HCT116 (cell line): Measurements from ENCODE around the gene TRIM16.

Experiments used
- CBX3 ChIP-seq: IDR thresholded peaks from 2 replicates; pipeline ENCODE4 v1.6.1; 2012; ENCODE audit warnings: low read depth
- CTCF ChIP-seq, 3 experiments: fragments of 200-600 bp in 1 of 3; sonication (generic) in 1 of 3; IDR thresholded peaks in 2 of 3; conservative IDR thresholded peaks in 1 of 3; 2 replicates each; pipeline ENCODE4 v1.5.1; 2012 to 2017; ENCODE audit warnings: low read depth in 2 of 3, low read length in 2 of 3, antibody characterized with exemption in 1 of 3, borderline replicate concordance in 1 of 3, control low read depth in 1 of 3, mild to moderate bottlenecking in 1 of 3, mixed read lengths in 1 of 3, mixed run types in 1 of 3, moderate library complexity in 1 of 3; ENCODE audit not compliant: insufficient read depth in 1 of 3
- EZH2phosphoT487 ChIP-seq: fragments of 200-600 bp; IDR thresholded peaks from 2 replicates; pipeline ENCODE4 v1.6.1; 2018; ENCODE audit warnings: antibody characterized with exemption, borderline replicate concordance
- JUND ChIP-seq: IDR thresholded peaks from 2 replicates; pipeline ENCODE4 v1.6.1; 2012
- MAX ChIP-seq: IDR thresholded peaks from 2 replicates; pipeline ENCODE4 v1.6.1; 2012
- POLR2A ChIP-seq: IDR thresholded peaks from 2 replicates; pipeline ENCODE4 v1.7.0; 2011; ENCODE audit warnings: borderline replicate concordance; ENCODE audit not compliant: insufficient read depth, insufficient read length; ENCODE audit errors: extremely low read depth

- TF ChIP-seq POLR2A, result no peak
- TF ChIP-seq CTCF (IDR thresholded peaks at IDR 0.05 in 2 of 3, conservative IDR thresholded peaks at IDR 0.05 in 1 of 3; ENCODE audit: borderline replicate concordance in 1 of 3, insufficient read depth in 1 of 3, low read depth in 2 of 3, low read length in 2 of 3), result no peak
- TF ChIP-seq CBX3, result no peak
- TF ChIP-seq JUND, result no peak
- no peak for TF ChIP-seq MAX
- no peak for TF ChIP-seq EZH2phosphoT487
Observed at GRCh38 chr17:15663691-15664090, 20.4 kb downstream of the TRIM16 start.
